Thymus (tissue), 11 donors: ENCODE results near the gene NFS1. TPM values are rescaled to one million over a fixed set of nuclear protein-coding genes. Genes with fewer than 3 reads are reported as not detected.

Source experiments
- DNase-seq, 9 donors: peaks; one replicate each; pipeline ENCODE4 v3.0.0-alpha.2; 2013; ENCODE audit warnings: low spot score in 9 of 9, low read depth in 6 of 9, missing footprints in 1 of 9
- H3K27ac ChIP-seq, 2 donors: one replicate each; pipeline ENCODE4 v1.5.1; 2013; ENCODE audit warnings: control low read depth in 1 of 2, low read depth in 1 of 2, low read length in 1 of 2, mild to moderate bottlenecking in 1 of 2, moderate library complexity in 1 of 2
- H3K27me3 ChIP-seq, 2 donors: one replicate each; pipeline ENCODE4 v1.5.1; 2013; ENCODE audit warnings: low read length in 1 of 2; ENCODE audit not compliant: control insufficient read depth in 2 of 2, insufficient read depth in 1 of 2
- H3K36me3 ChIP-seq, 2 donors: one replicate each; pipeline ENCODE4 v1.5.1; 2013; ENCODE audit warnings: low read length in 1 of 2, mild to moderate bottlenecking in 1 of 2, moderate library complexity in 1 of 2; ENCODE audit not compliant: control insufficient read depth in 2 of 2, insufficient read depth in 2 of 2
- H3K4me1 ChIP-seq, 2 donors: one replicate each; pipeline ENCODE4 v1.5.1; 2013; ENCODE audit warnings: low read length in 2 of 2; ENCODE audit not compliant: control insufficient read depth in 2 of 2, insufficient read depth in 2 of 2
- H3K4me3 ChIP-seq, 2 donors: one replicate each; pipeline ENCODE4 v1.5.1; 2013; ENCODE audit warnings: low read length in 2 of 2, control low read depth in 1 of 2, mild to moderate bottlenecking in 1 of 2
- H3K9me3 ChIP-seq, 2 donors: one replicate each; pipeline ENCODE4 v1.5.1; 2013; ENCODE audit warnings: low read length in 1 of 2, mild to moderate bottlenecking in 1 of 2; ENCODE audit not compliant: control insufficient read depth in 2 of 2, insufficient read depth in 1 of 2
- WGBS: extraction: QIAGEN DNeasy Blood & Tissue Kit; methylation state at CpG from one replicate; pipeline ENCODE4 v1.1.7; 2013; 5-methylcytosine and 5-hydroxymethylcytosine counted together
- polyA plus RNA-seq: library from polyadenylated mRNA; stranded (reverse); fragments of 200-250 nt; gene quantifications from one replicate; pipeline ENCODE4 v1.2.3, GENCODE V29; 2013
- total RNA-seq: library from RNA; stranded (reverse); fragments of 120-200 nt; gene quantifications from one replicate; pipeline ENCODE4 v1.2.4, GENCODE V29; 2013
- donor health status: healthy.

Gene NFS1
- total and polyA plus RNA-seq, 2 donors: 13.2 to 25.5 TPM

GRCh38 chr20:35702824-35703695, 3.9 kb upstream of the NFS1 start:
- 79% methylated on average over 4 of the region's 4 CpGs for WGBS
- Histone ChIP-seq H3K9me3 (no peaks in the 10 kb centered on the region), H3K27me3 (no peaks in the 10 kb centered on the region), H3K4me3 (no peak overlapping the region), H3K36me3 (peaks cover 32 to 68% of the 10 kb centered on the region in 2 donors), H3K4me1 (peaks cover 4 to 10% of the 10 kb centered on the region in 2 donors), H3K27ac (no peak overlapping the region)
- no peak for DNase-seq

- H3K9me3 ChIP-seq: no peaks in the 10 kb centered on the region
- no peaks in the 10 kb centered on the region for H3K27me3 ChIP-seq
- H3K4me1 ChIP-seq: peaks cover 8 to 13% of the 10 kb centered on the region in 2 donors
- peaks cover 32 to 63% of the 10 kb centered on the region in 2 donors for H3K36me3 ChIP-seq
- H3K4me3 ChIP-seq: no peak overlapping the region
- 97% methylated on average over 12 of the region's 12 CpGs for WGBS
- DNase-seq: no peak
- no peak overlapping the region for H3K27ac ChIP-seq
Measured at GRCh38 chr20:35702051-35702823, 3.1 kb upstream of the NFS1 start.

DNA sequence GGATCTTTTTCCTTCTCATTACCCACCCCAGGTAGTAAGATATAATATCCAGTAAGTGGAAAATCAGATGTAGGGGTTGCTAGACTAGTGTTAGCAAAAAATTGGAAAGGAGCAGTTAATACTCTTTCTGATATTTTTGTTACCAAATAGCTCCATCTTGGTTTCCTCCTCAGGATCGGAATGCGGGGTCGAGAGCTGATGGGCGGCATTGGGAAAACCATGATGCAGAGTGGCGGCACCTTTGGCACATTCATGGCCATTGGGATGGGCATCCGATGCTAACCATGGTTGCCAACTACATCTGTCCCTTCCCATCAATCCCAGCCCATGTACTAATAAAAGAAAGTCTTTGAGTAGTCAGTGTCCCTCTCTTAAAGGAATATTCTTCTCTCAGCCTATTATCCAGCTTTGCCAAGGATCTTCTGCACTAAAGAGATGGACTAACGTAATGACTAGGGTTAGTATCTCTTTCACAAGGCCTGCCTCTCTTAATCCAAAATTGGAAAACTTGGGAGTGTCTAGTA, 1.5 kb upstream of the NFS1 start:
- Histone ChIP-seq H3K36me3 (peaks cover 22 to 48% of the 10 kb centered on the region in 2 donors), H3K4me1 (peaks cover 8 to 13% of the 10 kb centered on the region in 2 donors), H3K4me3 (no peak overlapping the region), H3K27ac (no peak overlapping the region), H3K9me3 (no peaks in the 10 kb centered on the region), H3K27me3 (no peaks in the 10 kb centered on the region)
- no peak for DNase-seq
- WGBS: 98% methylated on average over 7 of the region's 7 CpGs

DNA sequence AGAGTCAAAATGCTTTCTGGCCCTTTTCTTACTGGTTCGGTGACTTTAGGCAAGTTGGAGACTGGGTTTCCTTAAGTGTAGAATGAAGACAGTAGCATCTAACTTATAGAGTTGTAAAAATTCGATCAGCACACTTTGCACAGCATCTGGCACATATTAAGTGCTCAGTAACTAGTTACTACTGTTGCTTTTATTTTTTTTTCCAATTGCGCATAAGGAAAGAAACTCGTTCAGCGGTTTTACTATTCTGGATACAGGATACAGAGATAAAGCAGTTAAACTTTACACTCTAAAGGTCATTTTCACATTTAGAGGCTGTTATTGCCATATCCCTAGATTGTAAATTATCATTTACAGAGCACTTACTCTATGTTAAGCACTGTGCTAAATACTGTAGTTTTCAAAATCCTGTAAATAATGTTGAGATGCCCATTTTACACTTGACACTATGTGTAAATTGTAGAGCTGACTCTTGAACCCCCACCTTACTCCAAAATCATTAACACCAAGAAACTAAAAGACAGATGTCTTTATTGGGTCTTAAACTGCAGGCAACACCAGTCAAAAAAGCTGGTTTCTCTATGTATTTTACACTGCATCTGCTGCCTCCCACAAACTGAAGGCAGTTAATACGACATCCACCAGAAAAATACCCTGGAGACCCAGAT, 939 bp upstream of the NFS1 start:
- no peaks in the 10 kb centered on the region for H3K27me3 ChIP-seq
- WGBS: 41% methylated on average over 6 of the region's 6 CpGs
- H3K9me3 ChIP-seq: no peaks in the 10 kb centered on the region
- H3K27ac ChIP-seq: peak overlapping the region; percentile 81 to 89
- peak in 1 of 9 donors; percentile 12 for DNase-seq
- H3K4me1 ChIP-seq: peaks cover 8 to 13% of the 10 kb centered on the region in 2 donors
- H3K4me3 ChIP-seq: peak overlapping the region; percentile 72 to 89
- H3K36me3 ChIP-seq: peaks cover 18 to 48% of the 10 kb centered on the region in 2 donors

DNA sequence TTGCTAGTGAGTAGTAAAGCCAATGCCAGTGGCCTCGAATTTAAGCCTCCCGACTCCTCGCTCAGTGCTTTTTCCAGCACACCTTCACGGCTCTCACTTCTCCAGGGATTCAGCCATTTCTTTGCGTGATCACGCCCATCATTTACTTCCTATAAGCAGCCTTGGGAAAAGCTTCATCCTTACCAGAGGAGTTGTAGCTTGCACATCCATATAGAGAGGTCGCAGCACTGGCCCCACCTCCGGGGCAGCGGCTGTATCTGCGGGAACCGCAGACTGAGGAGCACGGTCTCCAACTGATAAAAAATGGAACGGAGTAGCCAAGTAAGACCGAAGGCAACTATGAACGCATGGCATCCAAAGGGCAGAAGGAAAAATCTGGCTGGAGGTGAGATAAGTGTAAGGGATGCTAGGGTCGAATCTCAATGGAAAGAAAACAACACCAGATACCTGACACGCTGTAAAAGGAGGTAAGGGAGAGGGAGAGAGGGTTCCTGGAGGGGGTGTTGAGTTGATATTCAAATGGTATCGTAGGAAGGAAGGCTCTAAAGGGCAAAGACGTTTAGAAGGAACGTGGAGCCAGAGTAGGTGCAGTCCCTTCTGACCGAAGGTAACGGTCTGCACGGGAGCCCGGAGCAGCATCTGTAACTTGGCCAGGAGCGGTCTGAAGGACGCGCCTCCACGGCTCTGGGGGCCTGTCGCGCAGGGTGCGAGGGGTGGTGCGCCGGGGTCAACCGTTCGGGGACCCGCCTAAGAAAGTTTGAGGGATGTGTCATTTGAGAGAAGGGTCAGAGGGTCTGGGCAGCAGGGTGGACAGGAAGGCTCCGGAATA, 640 bp downstream of the NFS1 start:
- 11% methylated on average over 37 of the region's 37 CpGs for WGBS
- H3K4me1 ChIP-seq: peaks cover 8 to 13% of the 10 kb centered on the region in 2 donors
- peak in 3 of 9 donors; percentile 16 to 24 (median 20) for DNase-seq

DNA sequence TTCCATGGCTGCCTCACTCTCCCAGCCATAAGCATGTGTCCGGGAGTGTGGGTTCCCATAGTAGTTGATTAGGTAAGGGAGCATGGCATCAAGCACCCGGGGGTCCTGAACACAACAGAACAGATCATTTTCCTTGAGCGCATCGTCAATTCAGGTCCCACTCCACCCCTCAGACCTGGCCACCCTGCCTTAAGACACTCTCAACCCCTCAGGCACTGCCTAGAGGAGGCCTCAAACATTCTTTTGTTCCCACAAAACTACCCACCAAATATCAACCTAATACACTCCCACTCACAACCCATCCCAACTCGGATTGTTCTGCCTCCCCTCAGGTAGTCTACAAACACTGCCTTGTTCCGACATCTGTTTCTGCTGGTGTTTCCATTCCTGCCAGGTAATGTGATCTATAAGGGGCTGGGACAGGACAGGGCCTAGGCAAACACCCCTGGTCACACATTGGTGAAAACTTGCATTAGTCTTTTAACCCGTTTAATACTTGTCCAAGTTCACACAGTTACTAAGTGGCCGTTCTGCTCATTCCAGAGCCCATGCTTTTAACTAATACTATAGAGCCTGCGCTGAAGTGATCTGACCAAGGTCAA, 1.4 kb downstream of the NFS1 start:
- H3K27ac ChIP-seq: no peak overlapping the region
- no peaks in the 10 kb centered on the region for H3K9me3 ChIP-seq
- peaks cover 8 to 13% of the 10 kb centered on the region in 2 donors for H3K4me1 ChIP-seq
- H3K27me3 ChIP-seq: no peaks in the 10 kb centered on the region
- 94% methylated on average over 9 of the region's 9 CpGs for WGBS
- DNase-seq: no peak
- H3K36me3 ChIP-seq: peaks cover 19 to 34% of the 10 kb centered on the region in 2 donors
- H3K4me3 ChIP-seq: no peak overlapping the region

More for the DNA sequence above, 640 bp downstream of the NFS1 start:
- Histone ChIP-seq H3K27ac (peak overlapping the region; percentile 5 to 89), H3K4me3 (peak overlapping the region; percentile 72 to 89), H3K36me3 (peaks cover 17 to 37% of the 10 kb centered on the region in 2 donors), H3K9me3 (no peaks in the 10 kb centered on the region), H3K27me3 (no peaks in the 10 kb centered on the region)

GRCh38 chr20:35695978-35696377, 3.2 kb downstream of the NFS1 start:
- H3K27ac ChIP-seq: no peak overlapping the region
- H3K9me3 ChIP-seq: no peaks in the 10 kb centered on the region
- peaks cover 8 to 13% of the 10 kb centered on the region in 2 donors for H3K4me1 ChIP-seq
- WGBS: 97% methylated on average over 4 of the region's 4 CpGs
- no peak for DNase-seq
- no peak overlapping the region for H3K4me3 ChIP-seq
- no peaks in the 10 kb centered on the region for H3K27me3 ChIP-seq
- H3K36me3 ChIP-seq: peaks cover 12 to 18% of the 10 kb centered on the region in 2 donors

DNA sequence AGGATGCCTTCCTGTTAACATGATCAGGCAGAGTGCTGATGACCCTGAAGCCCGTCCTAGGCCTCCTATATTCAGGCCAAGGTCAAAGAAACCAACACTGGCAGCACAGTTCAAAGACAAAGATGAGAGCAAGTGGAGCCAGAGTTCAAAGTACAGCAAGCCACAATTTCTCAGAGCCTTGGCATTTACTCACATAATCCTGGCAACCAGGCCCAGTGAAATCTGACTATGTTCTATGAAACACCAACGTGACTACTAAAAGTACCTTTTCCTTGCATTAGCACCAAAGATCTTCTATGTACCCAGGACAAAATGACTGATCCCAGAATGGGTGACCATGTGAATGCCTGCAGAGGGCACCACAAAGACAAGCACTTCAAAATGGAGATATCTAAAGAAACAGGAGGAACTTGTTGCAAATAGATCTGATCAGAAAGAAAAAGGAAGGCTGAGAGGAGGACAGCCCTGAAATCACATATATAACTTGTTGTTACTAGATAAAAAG, 3.9 kb downstream of the NFS1 start:
- no peaks in the 10 kb centered on the region for H3K9me3 ChIP-seq
- no peak overlapping the region for H3K27ac ChIP-seq
- peaks cover 13 to 19% of the 10 kb centered on the region in 2 donors for H3K36me3 ChIP-seq
- 93% methylated on average over 2 of the region's 2 CpGs for WGBS
- H3K4me3 ChIP-seq: no peak overlapping the region
- no peaks in the 10 kb centered on the region for H3K27me3 ChIP-seq
- DNase-seq: no peak
- peaks cover 8 to 9% of the 10 kb centered on the region in 2 donors for H3K4me1 ChIP-seq
